GM12878 (cell line): ENCODE measurements around the gene ECM1. TPM values are rescaled to one million over a fixed set of nuclear protein-coding genes. Genes with fewer than 3 reads are reported as not detected.

Experiments
- ATAC-seq: fragments of 200-7000 bp; cut with Tn5 transposase; 3 replicates; pipeline ENCODE4 v1.9.1; 2020; ENCODE audit warnings: mild to moderate bottlenecking, moderate library complexity
- BruUV-seq: library from RNA; stranded (reverse); fragments of 400-500 nt; replicated peaks from 2 replicates; lab custom pipeline; 2021; lab: Mats Ljungman, UMichigan
- CTCF ChIA-PET: fragments of 300-600 bp; sonication (Branson Sonifier 250); formaldehyde crosslinking; extraction: SDS; loops from one replicate; lab custom pipeline; 2021; ENCODE audit warnings: inconsistent platforms; lab: Yijun Ruan, JAX
- POLR2A ChIA-PET: fragments of 350-600 bp; formaldehyde crosslinking; extraction: SDS; loops from one replicate; lab custom pipeline; 2021; ENCODE audit warnings: inconsistent platforms; lab: Charles Lee
- RAD21 ChIA-PET: fragments of 300-600 bp; sonication (Branson Sonifier 250); formaldehyde crosslinking; loops from one replicate; lab custom pipeline; 2023; ENCODE audit warnings: antibody characterized with exemption; ENCODE audit not compliant: unreplicated experiment; lab: Charles Lee
- SMC1A ChIA-PET: fragments of 300-600 bp; sonication (Branson Sonifier 250); formaldehyde crosslinking; loops from one replicate; lab custom pipeline; 2023; ENCODE audit not compliant: unreplicated experiment, uncharacterized antibody; lab: Charles Lee
- DNase-seq: peaks from one replicate; pipeline ENCODE4 v3.0.0-alpha.2; 2011; ENCODE audit warnings: low read depth, low spot score
- FAIRE-seq: peaks from 3 replicates; lab custom pipeline; 2011; peaks lifted over from hg19 to GRCh38; lab: Jason Lieb, UNC
- H2AFZ ChIP-seq: 2 replicates; pipeline ENCODE4 v1.6.0; 2011; ENCODE audit warnings: low read depth, low read length, control low read depth; ENCODE audit not compliant: control insufficient read depth
- H3K27ac ChIP-seq: 2 replicates; pipeline ENCODE4 v1.5.1; 2011; ENCODE audit warnings: control low read depth; ENCODE audit not compliant: control insufficient read depth, insufficient read depth
- H3K27me3 ChIP-seq, 2 experiments: replicated peaks in 1 of 2; 2 replicates each; pipeline versions ENCODE4 v1.6.0 to v1.6.1; 2011; ENCODE audit warnings: low read length in 1 of 2; ENCODE audit not compliant: control insufficient read depth in 2 of 2, insufficient read depth in 2 of 2
- H3K36me3 ChIP-seq, 2 experiments: 2 replicates each; pipeline ENCODE4 v1.5.1; 2011; ENCODE audit warnings: low read length in 1 of 2; ENCODE audit not compliant: control insufficient read depth in 2 of 2, insufficient read depth in 2 of 2
- H3K4me1 ChIP-seq: 2 replicates; pipeline ENCODE4 v1.6.1; 2011; ENCODE audit warnings: mild to moderate bottlenecking, low read length, moderate library complexity, mixed read lengths; ENCODE audit not compliant: control insufficient read depth, insufficient read depth
- H3K4me2 ChIP-seq: 2 replicates; pipeline ENCODE4 v1.6.0; 2011; ENCODE audit warnings: control low read depth; ENCODE audit not compliant: control insufficient read depth, insufficient read depth
- H3K4me3 ChIP-seq: fragments of 200-600 bp; sonication (generic); 2 replicates; pipeline ENCODE4 v1.5.1; 2016
- H3K79me2 ChIP-seq: 2 replicates; pipeline ENCODE4 v1.6.0; 2011; ENCODE audit warnings: low read length; ENCODE audit not compliant: control insufficient read depth, insufficient read depth
- H3K9ac ChIP-seq: 2 replicates; pipeline ENCODE4 v1.8.0; 2011; ENCODE audit warnings: low read length, control low read depth, mixed read lengths; ENCODE audit not compliant: control insufficient read depth, insufficient read depth
- H3K9me3 ChIP-seq: replicated peaks from 3 replicates; pipeline ENCODE4 v1.5.1; 2011; ENCODE audit warnings: mild to moderate bottlenecking, low read length; ENCODE audit not compliant: control insufficient read depth, insufficient read depth
- H4K20me1 ChIP-seq: 2 replicates; pipeline ENCODE4 v1.6.0; 2011; ENCODE audit not compliant: control insufficient read depth, insufficient read depth
- ATF7 ChIP-seq: fragments of 450-650 bp; IDR thresholded peaks from 2 replicates; pipeline ENCODE4 v1.6.1; 2016; ENCODE audit warnings: low read depth, mild to moderate bottlenecking
- BACH1 ChIP-seq: fragments of 450-650 bp; IDR thresholded peaks from 2 replicates; pipeline ENCODE4 v1.6.1; 2017; ENCODE audit warnings: mild to moderate bottlenecking, borderline replicate concordance
- IKZF2 ChIP-seq, 2 experiments: fragments of 450-650 bp; IDR thresholded peaks; 2 replicates each; pipeline ENCODE4 v1.6.1; 2017; ENCODE audit warnings: mild to moderate bottlenecking in 2 of 2, moderate library complexity in 2 of 2
- MAX ChIP-seq: IDR thresholded peaks from 2 replicates; pipeline ENCODE4 v1.6.1; 2012; ENCODE audit warnings: low read depth, low read length, improper control_type of control experiment
- MLLT1 ChIP-seq: fragments of 450-650 bp; IDR thresholded peaks from 2 replicates; pipeline ENCODE4 v1.6.1; 2016; ENCODE audit warnings: mild to moderate bottlenecking
- MTA2 ChIP-seq: fragments of 450-650 bp; IDR thresholded peaks from 2 replicates; pipeline ENCODE4 v1.6.1; 2016; ENCODE audit warnings: low read depth, mild to moderate bottlenecking, moderate library complexity
- NKRF ChIP-seq: fragments of 450-650 bp; conservative IDR thresholded peaks from 2 replicates; pipeline ENCODE4 v1.6.1; 2017; ENCODE audit warnings: mild to moderate bottlenecking, moderate library complexity
- SMAD5 ChIP-seq: IDR thresholded peaks from 2 replicates; pipeline ENCODE4 v1.6.1; 2016; ENCODE audit warnings: antibody characterized with exemption, low read depth
- SMARCA5 ChIP-seq: fragments of 450-650 bp; IDR thresholded peaks from 2 replicates; pipeline ENCODE4 v1.6.1; 2017; ENCODE audit warnings: mild to moderate bottlenecking
- STAT1 ChIP-seq: fragments of 450-650 bp; conservative IDR thresholded peaks from 2 replicates; pipeline ENCODE4 v1.6.1; 2014; ENCODE audit warnings: antibody characterized with exemption, mild to moderate bottlenecking
- TAF1 ChIP-seq: IDR thresholded peaks from 2 replicates; pipeline ENCODE4 v1.6.1; 2011; ENCODE audit warnings: mild to moderate bottlenecking, low read depth, low read length, borderline replicate concordance
- TARDBP ChIP-seq: IDR thresholded peaks from 2 replicates; pipeline ENCODE4 v1.6.1; 2016; ENCODE audit warnings: borderline replicate concordance
- YY1 ChIP-seq: IDR thresholded peaks from 2 replicates; pipeline ENCODE4 v1.6.1; 2011; ENCODE audit warnings: low read depth, mild to moderate bottlenecking, low read length
- ZBTB40 ChIP-seq: fragments of 450-650 bp; IDR thresholded peaks from 2 replicates; pipeline ENCODE4 v1.6.1; 2016; ENCODE audit warnings: mild to moderate bottlenecking, moderate library complexity, borderline replicate concordance
- WGBS: methylation state at CpG from one replicate; pipeline ENCODE4 v1.1.6; 2016; ENCODE audit warnings: low lambda C conversion rate; ENCODE audit not compliant: insufficient replicate concordance, insufficient coverage; ENCODE audit errors: missing lambda C conversion rate; 5-methylcytosine and 5-hydroxymethylcytosine counted together
- in situ Hi-C: fragments of 300-500 bp; cut with MboI; formaldehyde crosslinking; loops from 9 replicates; pipeline ENCODE4 v1.14.3; 2018; ENCODE audit warnings: mixed read lengths
- intact Hi-C: fragments of 100-400 bp; cut with micrococcal nuclease; formaldehyde crosslinking; loops from one replicate; pipeline ENCODE4 v1.14.2; 2022; ENCODE audit not compliant: unreplicated experiment
- polyA plus RNA-seq, 11 experiments: library from polyadenylated mRNA; depleted of rRNA in 4 of 11; unstranded in 6 of 11; stranded (reverse) in 5 of 11; fragments of >200 nt; fragmentation: Nextera tagmentation in 4 of 11; fragmentation: Illumina TruSeq in 1 of 11; extraction: Ambion mirVana in 4 of 11; extraction: Trizol in 1 of 11; gene quantifications; 1 replicate in 1 of 11; 2 replicates in 10 of 11; pipeline versions ENCODE4 v1.2.1 to v1.2.3, GENCODE V29; 2011 to 2016; ENCODE audit warnings: inconsistent platforms in 2 of 11, missing spikeins in 2 of 11, low read depth in 1 of 11
- total RNA-seq, 4 experiments: library from RNA; depleted of rRNA in 3 of 4; stranded (reverse); fragments of >200 nt in 3 of 4; fragmentation: Illumina TruSeq in 1 of 4; extraction: Trizol in 1 of 4; gene quantifications; 2 replicates each; pipeline versions ENCODE4 v1.2.1 to v1.2.3, GENCODE V29; 2013 to 2021

Gene ECM1
- total and polyA plus RNA-seq, 10 of the 15 experiments (the other 5 are each of a cell fraction or from before 2014, with no cell fraction given) = 0.06 to 1.3 (median 0.60) TPM

- peak overlapping the region; percentile 66 for H2AFZ ChIP-seq
- SMC1A ChIA-PET = interaction anchor here (0.8 to 12.5 kb wide), 18 partner anchors 13 to 386 kb away, joined by 3 to 388 read pairs (median 4); partner anchors contain the start of genes CTSS, ENSA, GOLPH3L and MCL1
- CTCF ChIA-PET = interaction anchor here (0.6 to 13.7 kb wide), 59 partner anchors 11 to 445 kb away, joined by 3 to 390 read pairs (median 6); partner anchors contain the start of genes ANXA9, ARNT, CA14 and CTSS
- POLR2A ChIA-PET = interaction anchor here (0.6 to 11.4 kb wide), 14 partner anchors 9 to 388 kb away, joined by 3 to 324 read pairs (median 6); partner anchors contain the start of genes ENSA, GOLPH3L and MCL1
- H3K36me3 ChIP-seq = no peaks in the 10 kb centered on the region
- in situ Hi-C loops = no loop called here
- H3K9ac ChIP-seq = peak overlapping the region; percentile 98
- peak overlapping the region; percentile 97 for H3K4me2 ChIP-seq
- H3K4me3 ChIP-seq = peak overlapping the region; percentile 80
- DNase-seq (no peak), ATAC-seq (peak; percentile 32), FAIRE-seq (peak; percentile 38)
- H3K27ac ChIP-seq = peak overlapping the region; percentile 98
- peaks cover 36% of the 10 kb centered on the region for H3K4me1 ChIP-seq
- H4K20me1 ChIP-seq = no peaks in the 10 kb centered on the region
- peaks cover 37% of the 10 kb centered on the region for H3K79me2 ChIP-seq
- RAD21 ChIA-PET = interaction anchor here (0.5 to 12.1 kb wide), 27 partner anchors 15 to 496 kb away, joined by 3 to 387 read pairs (median 5); partner anchors contain the start of genes CTSS, ENSA, FALEC and GOLPH3L
- BruUV-seq = TSS peak; percentile 71
- intact Hi-C loops = loop anchor here (1.0 to 5.0 kb wide), 6 partner anchors 60 to 416 kb away; partner anchors contain the start of genes CTSS, GOLPH3L and SETDB1
- WGBS = 2% methylated on average over 32 of the region's 32 CpGs
- H3K9me3 ChIP-seq = no peaks in the 10 kb centered on the region
- H3K27me3 ChIP-seq = no peaks in the 10 kb centered on the region
- TF ChIP-seq TARDBP (no peak), TAF1 (0 out of 2 replicates have a peak, but pooled peaks have one; percentile 28), YY1 (no peak), NKRF (0 out of 2 replicates have a peak, but pooled peaks have one; percentile 5), MTA2 (no peak; the same call in 1 of the 2 replicates), MLLT1 (peak; percentile 17), STAT1 (0 out of 2 replicates have a peak, but pooled peaks have one; percentile 9), ZBTB40 (peak; percentile 81), ATF7 (0 out of 2 replicates have a peak, but pooled peaks have one; percentile 66), SMARCA5 (0 out of 2 replicates have a peak, but pooled peaks have one; percentile 5), IKZF2 (IDR thresholded peaks at IDR 0.05) (peak; percentile 67 to 73), MAX (peak; percentile 55; the same call in 1 of the 2 replicates), BACH1 (no peak), SMAD5 (0 out of 2 replicates have a peak, but pooled peaks have one; percentile 34)
Observed at GRCh38 chr1:150561254-150561973, 53.5 kb downstream of the ECM1 start.
